ENCODE results near the gene SLC37A1. TPM values are rescaled to one million over a fixed set of nuclear protein-coding genes. Genes with fewer than 3 reads are reported as not detected.

Gene SLC37A1
- total RNA-seq, 1 experiment from 2014 or later, result 15.0 TPM

DNA sequence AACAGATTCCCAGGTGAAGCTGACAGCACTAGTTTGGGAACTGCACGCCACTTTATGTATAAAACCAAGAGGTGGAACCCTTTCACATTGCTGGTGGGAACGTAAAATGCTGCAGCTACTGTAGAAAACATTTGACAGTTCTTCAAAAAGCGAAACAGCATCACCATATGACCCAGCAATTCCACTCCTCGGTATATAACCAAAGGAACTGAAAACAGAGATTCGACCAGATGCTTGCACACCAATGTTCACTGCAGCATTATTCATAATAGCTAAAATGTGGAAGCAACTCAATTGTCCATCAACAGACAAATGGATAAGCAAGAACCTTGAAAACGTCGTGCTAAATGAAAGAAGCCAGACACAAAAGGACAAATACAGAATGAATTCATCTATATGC, 35.1 kb upstream of the SLC37A1 start:
- no peak overlapping the region for H3K9ac ChIP-seq (ENCODE audit: low read length)
- CTCF ChIA-PET, result no interaction called here
- H2AFZ ChIP-seq (ENCODE audit: low read depth, low read length, poor library complexity, severe bottlenecking), result no peak overlapping the region
- ATAC-seq (no peak), DNase-seq (ENCODE audit: low read depth, low spot score) (no peak)
- intact Hi-C loops (cut with micrococcal nuclease), result no loop called here
- no peaks in the 10 kb centered on the region for H3K79me2 ChIP-seq (ENCODE audit: insufficient read depth, low read length)
- no peak for TF ChIP-seq SP1 (IDR thresholded peaks at IDR 0.05; ENCODE audit: low read depth)
- TF ChIP-seq, protein P1, sequence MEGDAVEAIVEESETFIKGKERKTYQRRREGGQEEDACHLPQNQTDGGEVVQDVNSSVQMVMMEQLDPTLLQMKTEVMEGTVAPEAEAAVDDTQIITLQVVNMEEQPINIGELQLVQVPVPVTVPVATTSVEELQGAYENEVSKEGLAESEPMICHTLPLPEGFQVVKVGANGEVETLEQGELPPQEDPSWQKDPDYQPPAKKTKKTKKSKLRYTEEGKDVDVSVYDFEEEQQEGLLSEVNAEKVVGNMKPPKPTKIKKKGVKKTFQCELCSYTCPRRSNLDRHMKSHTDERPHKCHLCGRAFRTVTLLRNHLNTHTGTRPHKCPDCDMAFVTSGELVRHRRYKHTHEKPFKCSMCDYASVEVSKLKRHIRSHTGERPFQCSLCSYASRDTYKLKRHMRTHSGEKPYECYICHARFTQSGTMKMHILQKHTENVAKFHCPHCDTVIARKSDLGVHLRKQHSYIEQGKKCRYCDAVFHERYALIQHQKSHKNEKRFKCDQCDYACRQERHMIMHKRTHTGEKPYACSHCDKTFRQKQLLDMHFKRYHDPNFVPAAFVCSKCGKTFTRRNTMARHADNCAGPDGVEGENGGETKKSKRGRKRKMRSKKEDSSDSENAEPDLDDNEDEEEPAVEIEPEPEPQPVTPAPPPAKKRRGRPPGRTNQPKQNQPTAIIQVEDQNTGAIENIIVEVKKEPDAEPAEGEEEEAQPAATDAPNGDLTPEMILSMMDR (IDR thresholded peaks at IDR 0.05 in 2 of 3, conservative IDR thresholded peaks at IDR 0.05 in 1 of 3; ENCODE audit: borderline replicate concordance in 1 of 3, insufficient read depth in 1 of 3, low read depth in 2 of 3, low read length in 2 of 3), result no peak
- RAD21 ChIA-PET (ENCODE audit: low non-redundant PET in 1 of 2, low total read pairs in 2 of 2, uncharacterized antibody in 2 of 2, unreplicated experiment in 2 of 2), result no interaction called here
- H3K27ac ChIP-seq (ENCODE audit: low read depth, low read length), result no peak overlapping the region
- H4K20me1 ChIP-seq (ENCODE audit: insufficient read depth), result no peaks in the 10 kb centered on the region
- no TSS peak for BruUV-seq (replicated peaks)
- H3K4me3 ChIP-seq (replicated peaks in 1 of 2; ENCODE audit: low read depth in 1 of 2, low read length in 2 of 2), result no peak overlapping the region
- no peak overlapping the region for H3K4me2 ChIP-seq (ENCODE audit: low read length)
- POLR2A ChIA-PET, result no interaction called here
- H3K9me3 ChIP-seq (ENCODE audit: control insufficient read depth in 1 of 2, insufficient read depth in 1 of 2, low read depth in 1 of 2, low read length in 2 of 2), result no peaks in the 10 kb centered on the region
- no peaks in the 10 kb centered on the region for H3K27me3 ChIP-seq (ENCODE audit: insufficient read depth, low read length)
- no peaks in the 10 kb centered on the region for H3K9me2 ChIP-seq (ENCODE audit: insufficient read depth)
- H3K36me3 ChIP-seq (ENCODE audit: control insufficient read depth in 1 of 2, insufficient read depth in 2 of 2, low read length in 2 of 2), result no peaks in the 10 kb centered on the region
- H3K4me1 ChIP-seq (ENCODE audit: control insufficient read depth in 1 of 2, insufficient read depth in 2 of 2, low read length in 2 of 2), result peaks cover 11 to 21% of the 10 kb centered on the region in 2 experiments

DNA sequence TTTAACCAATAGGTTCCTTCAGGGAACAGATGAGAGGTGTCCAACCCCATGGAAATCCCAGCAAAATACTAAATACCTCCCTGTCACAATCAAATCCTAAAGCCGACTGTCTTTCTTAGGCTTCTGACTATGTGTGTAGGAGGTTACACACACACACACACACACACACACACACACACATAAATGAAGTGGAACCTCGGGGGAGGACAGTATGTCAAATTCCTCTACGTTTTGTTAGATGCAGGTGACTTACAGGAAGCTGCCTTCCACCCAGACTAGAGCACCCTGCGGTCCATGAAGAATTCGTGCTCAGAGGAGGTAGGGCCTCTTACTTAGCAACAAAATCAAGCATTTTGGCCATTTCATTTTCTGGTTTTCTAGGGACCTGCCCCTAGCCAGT, 34.1 kb upstream of the SLC37A1 start:
- Histone ChIP-seq H3K4me2 (ENCODE audit: low read length) (no peak overlapping the region), H3K27ac (ENCODE audit: low read depth, low read length) (no peak overlapping the region), H3K9ac (ENCODE audit: low read length) (no peak overlapping the region), H4K20me1 (ENCODE audit: insufficient read depth) (no peaks in the 10 kb centered on the region), H3K4me3 (replicated peaks in 1 of 2; ENCODE audit: low read depth in 1 of 2, low read length in 2 of 2) (no peak overlapping the region), H3K9me3 (ENCODE audit: control insufficient read depth in 1 of 2, insufficient read depth in 1 of 2, low read depth in 1 of 2, low read length in 2 of 2) (no peaks in the 10 kb centered on the region), H2AFZ (ENCODE audit: low read depth, low read length, poor library complexity, severe bottlenecking) (no peak overlapping the region), H3K9me2 (ENCODE audit: insufficient read depth) (no peaks in the 10 kb centered on the region), H3K36me3 (ENCODE audit: control insufficient read depth in 1 of 2, insufficient read depth in 2 of 2, low read length in 2 of 2) (no peaks in the 10 kb centered on the region), H3K4me1 (ENCODE audit: control insufficient read depth in 1 of 2, insufficient read depth in 2 of 2, low read length in 2 of 2) (peaks cover under 1 to 11% of the 10 kb centered on the region in 2 experiments; a peak in 3 of 4 replicates), H3K79me2 (ENCODE audit: insufficient read depth, low read length) (no peaks in the 10 kb centered on the region), H3K27me3 (ENCODE audit: insufficient read depth, low read length) (no peaks in the 10 kb centered on the region)
- intact Hi-C loops (cut with micrococcal nuclease), result no loop called here
- ATAC-seq (no peak), DNase-seq (ENCODE audit: low read depth, low spot score) (no peak)
- TF ChIP-seq CBX3 (IDR thresholded peaks at IDR 0.05; ENCODE audit: low read depth) (no peak), CEBPB (IDR thresholded peaks at IDR 0.05; ENCODE audit: low read depth) (no peak), FOSL1 (IDR thresholded peaks at IDR 0.05; ENCODE audit: low read depth) (no peak), POLR2A (IDR thresholded peaks at IDR 0.05; ENCODE audit: borderline replicate concordance, extremely low read depth, insufficient read depth, insufficient read length) (no peak), JUND (IDR thresholded peaks at IDR 0.05) (no peak), SIN3A (IDR thresholded peaks at IDR 0.05; ENCODE audit: low read depth) (no peak)
- ChIA-PET CTCF (no interaction called here), RAD21 (ENCODE audit: low non-redundant PET in 1 of 2, low total read pairs in 2 of 2, uncharacterized antibody in 2 of 2, unreplicated experiment in 2 of 2) (no interaction called here), POLR2A (no interaction called here)
- no TSS peak for BruUV-seq (replicated peaks)

Data from HCT116 (cell line).